ENCODE results near the gene BPIFB3. TPM values are rescaled to one million over a fixed set of nuclear protein-coding genes. Genes with fewer than 3 reads are reported as not detected.

Gene BPIFB3
- total RNA-seq, 1 donor from 2014 or later: not detected

GRCh38 chr20:33083544-33084340 is 30.0 kb downstream of the BPIFB3 start:
- Mint-ChIP-seq H3K9me3 (no peaks in the 10 kb centered on the region), H3K4me3 (no peak overlapping the region), H3K27me3 (peaks cover 46% of the 10 kb centered on the region), H3K36me3 (no peaks in the 10 kb centered on the region), H3K4me1 (ENCODE audit: unreplicated experiment) (no peaks in the 10 kb centered on the region), H3K27ac (no peak overlapping the region)
- no peak for TF ChIP-seq CTCF (conservative IDR thresholded peaks at IDR 0.05)
- no peak for DNase-seq (ENCODE audit: extremely low spot score, unreplicated experiment)

- H3K4me1 Mint-ChIP-seq (ENCODE audit: unreplicated experiment): no peaks in the 10 kb centered on the region
- no peak for DNase-seq (ENCODE audit: extremely low spot score, unreplicated experiment)
- H3K27me3 Mint-ChIP-seq: peaks cover 41% of the 10 kb centered on the region
- no peak overlapping the region for H3K4me3 Mint-ChIP-seq
- no peaks in the 10 kb centered on the region for H3K36me3 Mint-ChIP-seq
- TF ChIP-seq CTCF (conservative IDR thresholded peaks at IDR 0.05): no peak
- no peak overlapping the region for H3K27ac Mint-ChIP-seq
- no peaks in the 10 kb centered on the region for H3K9me3 Mint-ChIP-seq
Measured at GRCh38 chr20:33084722-33085121, 31.0 kb downstream of the BPIFB3 start.

- no peak overlapping the region for H3K4me3 Mint-ChIP-seq
- no peak for DNase-seq (ENCODE audit: extremely low spot score, unreplicated experiment)
- H3K9me3 Mint-ChIP-seq: no peaks in the 10 kb centered on the region
- TF ChIP-seq CTCF (conservative IDR thresholded peaks at IDR 0.05): no peak
- no peaks in the 10 kb centered on the region for H3K4me1 Mint-ChIP-seq (ENCODE audit: unreplicated experiment)
- H3K27me3 Mint-ChIP-seq: peaks cover 37% of the 10 kb centered on the region
- H3K27ac Mint-ChIP-seq: no peak overlapping the region
- H3K36me3 Mint-ChIP-seq: no peaks in the 10 kb centered on the region
Measured at GRCh38 chr20:33086052-33086722, 32.5 kb downstream of the BPIFB3 start.

- no peak for DNase-seq (ENCODE audit: extremely low spot score, unreplicated experiment)
- Mint-ChIP-seq H3K4me1 (ENCODE audit: unreplicated experiment) (no peaks in the 10 kb centered on the region), H3K4me3 (no peak overlapping the region), H3K36me3 (no peaks in the 10 kb centered on the region), H3K27me3 (peaks cover 44% of the 10 kb centered on the region), H3K27ac (no peak overlapping the region), H3K9me3 (no peaks in the 10 kb centered on the region)
- no peak for TF ChIP-seq CTCF (conservative IDR thresholded peaks at IDR 0.05)
Measured at GRCh38 chr20:33091147-33091546, 37.4 kb downstream of the BPIFB3 start.

GRCh38 chr20:33091693-33092092 is 38.0 kb downstream of the BPIFB3 start:
- Mint-ChIP-seq H3K27me3 (peaks cover 41% of the 10 kb centered on the region), H3K27ac (no peak overlapping the region), H3K4me1 (ENCODE audit: unreplicated experiment) (no peaks in the 10 kb centered on the region), H3K9me3 (no peaks in the 10 kb centered on the region), H3K36me3 (no peaks in the 10 kb centered on the region), H3K4me3 (no peak overlapping the region)
- no peak for DNase-seq (ENCODE audit: extremely low spot score, unreplicated experiment)
- TF ChIP-seq CTCF (conservative IDR thresholded peaks at IDR 0.05): no peak
